Activated naive CD4-positive, alpha-beta T cell (primary cell): ENCODE measurements around the gene CARS2.
"Not testable (repeated sequence)": the region's sequence is repeated elsewhere in the genome, so short reads cannot be mapped to it uniquely, and the experiment has no call there.

Experiments
- DNase-seq, 4 experiments: peaks; one replicate each; lab custom pipeline; 2025; lab: John Stamatoyannopoulos, UW

The CARS2 gene

DNA sequence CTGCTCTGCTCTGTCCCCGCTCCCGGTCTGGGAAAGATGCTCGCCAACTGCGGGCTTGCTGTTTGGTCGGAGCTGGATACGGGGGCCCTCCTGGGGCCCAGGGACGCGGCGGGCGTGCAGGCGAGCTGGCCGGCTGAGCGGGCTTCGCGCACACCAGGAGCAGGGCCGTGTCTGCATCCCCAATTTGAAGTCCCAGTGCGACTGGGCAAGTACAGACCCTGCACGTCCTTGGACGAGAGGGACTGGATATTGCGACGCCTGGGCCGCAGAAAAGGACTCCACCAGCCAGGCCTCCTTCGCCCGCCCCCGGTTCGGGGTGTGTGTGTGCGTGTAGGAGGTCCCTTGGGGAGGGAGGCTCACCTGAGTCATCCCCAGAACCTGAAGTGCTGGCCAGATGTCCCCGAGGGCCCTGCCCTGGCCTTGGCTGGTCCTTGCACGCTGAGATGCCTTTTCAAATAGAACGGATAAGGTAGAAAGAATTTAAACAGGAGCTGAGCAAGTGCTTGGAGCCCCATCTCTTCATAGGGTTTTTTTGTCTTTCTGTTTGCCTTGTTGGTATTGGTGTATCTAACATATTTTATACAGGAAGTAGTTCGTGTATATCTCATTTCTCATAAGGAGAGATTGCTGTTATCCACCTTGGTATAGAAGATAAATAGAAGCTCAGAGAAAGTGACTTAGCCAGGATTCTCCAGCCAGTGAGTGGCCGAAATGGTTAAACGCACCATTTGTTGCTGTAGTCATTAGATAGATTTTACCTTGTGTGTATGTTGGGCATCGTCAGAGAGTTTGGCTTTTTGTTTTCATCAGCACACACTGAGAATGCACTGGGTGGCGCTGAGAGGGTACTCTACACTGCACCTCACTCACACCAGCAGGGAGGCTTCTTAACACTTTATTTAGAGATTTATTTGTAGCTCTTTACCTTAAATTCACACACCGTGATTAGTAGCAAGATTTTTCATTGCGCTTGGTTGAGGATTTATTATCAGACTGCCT is 89.5 kb downstream of the CARS2 start:
- no peak for DNase-seq

- DNase-seq: peak; percentile 54 to 61 (median 58)
These were observed 90.4 kb downstream of the CARS2 start, which contains the start of gene NAXD for GRCh38 chr13:110615322-110616102. TSS of gene NAXD (plus strand) at chr13:110615545. CDS start at chr13:110615602, 57 bp downstream.

DNA sequence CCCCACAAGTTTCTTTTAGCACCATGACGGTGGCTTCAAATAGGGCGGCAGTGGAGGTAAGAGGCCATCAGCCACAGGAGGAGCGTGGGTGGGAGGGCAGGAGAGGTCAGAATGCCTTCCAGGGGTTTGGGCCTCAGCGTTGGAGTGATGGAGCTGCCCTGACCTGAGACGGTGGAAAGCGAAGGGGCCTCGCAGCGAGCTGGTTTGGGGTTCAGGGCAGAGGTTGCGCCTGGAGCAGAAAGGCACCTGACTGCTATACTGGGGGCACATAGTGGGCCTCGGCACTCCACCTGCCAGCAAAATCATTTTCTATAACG is 91.0 kb downstream of the CARS2 start:
- DNase-seq: no peak

GRCh38 chr13:110610955-110611595 is 94.8 kb downstream of the CARS2 start:
- no peak for DNase-seq

DNA sequence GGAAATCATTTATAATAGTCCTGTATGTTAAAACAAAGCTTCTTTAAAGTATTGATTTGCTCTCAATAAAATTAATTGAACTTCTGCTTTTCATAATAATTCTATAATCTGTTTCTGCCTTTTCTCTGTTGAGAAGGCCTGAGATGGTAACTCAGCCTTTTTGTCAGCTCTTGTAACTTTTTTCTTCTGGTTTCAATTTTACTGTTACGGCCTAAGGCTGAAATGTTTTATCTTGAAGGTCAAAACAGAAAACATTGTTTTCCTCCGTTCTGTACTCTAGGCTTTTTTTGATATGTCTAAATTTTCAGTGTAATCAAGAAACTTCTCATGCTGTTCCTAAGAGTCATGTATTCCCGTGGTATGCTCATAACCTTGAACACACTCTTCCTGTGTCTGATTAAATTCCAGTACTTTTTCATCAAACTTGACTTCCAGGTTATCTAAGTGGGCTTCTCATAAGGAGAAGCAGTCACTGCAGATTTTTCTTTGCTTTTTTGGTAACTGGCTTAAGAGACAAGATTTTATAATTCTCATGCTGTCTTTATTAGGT is 98.2 kb downstream of the CARS2 start:
- no peak for DNase-seq

- not testable (repeated sequence) for DNase-seq
These were observed 99.6 kb downstream of the CARS2 start for GRCh38 chr13:110606281-110606680.

GRCh38 chr13:110605132-110605531 is 100.8 kb downstream of the CARS2 start:
- DNase-seq: no peak

GRCh38 chr13:110600980-110601379 is 104.9 kb downstream of the CARS2 start:
- no peak for DNase-seq

DNA sequence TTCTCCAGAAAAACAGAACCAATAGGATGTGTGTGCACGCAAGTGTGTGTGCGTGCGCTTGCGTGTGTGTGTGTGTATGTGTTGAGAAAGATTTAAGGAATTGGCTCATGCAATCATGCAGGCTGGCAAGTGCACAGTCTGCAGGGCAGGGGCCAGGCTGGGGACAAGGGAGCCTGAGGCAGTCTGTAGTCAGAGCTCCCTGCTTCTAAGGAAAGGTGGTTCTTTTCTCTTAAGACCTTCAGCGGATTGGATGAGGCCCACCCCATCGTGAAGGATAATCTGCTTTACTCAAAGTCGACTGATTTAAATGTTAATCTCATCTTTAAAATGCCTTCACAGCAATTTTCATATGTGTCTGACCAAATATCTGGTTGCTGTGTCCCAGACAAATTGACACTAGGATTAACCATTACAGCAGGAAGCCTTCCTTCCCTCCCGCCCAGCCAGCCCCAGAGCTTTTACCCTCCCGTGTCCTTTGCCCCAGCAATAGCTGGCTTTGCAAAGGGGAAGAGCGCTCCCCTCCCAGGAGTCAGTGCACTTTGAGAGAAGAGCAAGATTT is 105.6 kb downstream of the CARS2 start:
- DNase-seq: no peak

GRCh38 chr13:110597041-110597689 is 108.8 kb downstream of the CARS2 start:
- DNase-seq: no peak

- DNase-seq: no peak
These were observed 112.3 kb downstream of the CARS2 start for GRCh38 chr13:110593430-110594130.

DNA sequence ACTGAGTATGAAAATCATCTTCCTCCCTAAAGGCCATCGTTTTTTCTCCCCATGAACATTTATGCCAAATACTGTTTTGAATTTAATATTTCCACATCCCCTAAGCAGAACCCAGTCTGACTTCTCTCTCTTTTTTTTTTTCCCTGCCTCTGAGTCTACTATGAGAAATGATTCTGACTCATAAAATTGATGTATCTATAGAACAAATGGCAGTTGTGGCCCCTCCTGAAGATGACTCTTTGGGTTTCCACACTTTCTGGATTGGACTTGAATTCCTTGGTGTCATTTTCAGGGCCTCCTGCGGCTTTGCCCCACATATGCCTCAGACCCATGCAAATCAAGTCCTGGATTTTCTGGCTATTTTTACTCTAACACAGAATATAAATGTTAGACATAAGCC is 113.3 kb downstream of the CARS2 start:
- no peak for DNase-seq
